Activated CD4-positive, alpha-beta T cell treated with anti-CD3 and anti-CD28 coated beads for 1 hour (primary cell): ENCODE data around the gene MYO5C.

Experiments used
- DNase-seq: peaks from one replicate; pipeline ENCODE4 v3.0.0-alpha.2; 2020

The MYO5C gene

GRCh38 chr15:52276256-52276770 is 19.3 kb downstream of the MYO5C start:
- no peak for DNase-seq

GRCh38 chr15:52263563-52264282 is 31.9 kb downstream of the MYO5C start:
- DNase-seq: no peak

- DNase-seq: no peak
These were observed 33.2 kb downstream of the MYO5C start for GRCh38 chr15:52262364-52262763.

GRCh38 chr15:52261498-52262242 is 33.9 kb downstream of the MYO5C start:
- DNase-seq: no peak

- DNase-seq: no peak
These were observed 34.6 kb downstream of the MYO5C start for GRCh38 chr15:52261026-52261425.

GRCh38 chr15:52259503-52259902 is 36.1 kb downstream of the MYO5C start:
- no peak for DNase-seq

- no peak for DNase-seq
These were observed 37.1 kb downstream of the MYO5C start for GRCh38 chr15:52258461-52258860.

GRCh38 chr15:52257734-52258062 is 37.9 kb downstream of the MYO5C start:
- DNase-seq: no peak

- no peak for DNase-seq
These were observed 38.5 kb downstream of the MYO5C start for GRCh38 chr15:52256930-52257733.

GRCh38 chr15:52256366-52256765 is 39.2 kb downstream of the MYO5C start:
- DNase-seq: peak; percentile 56

GRCh38 chr15:52255935-52256334 is 39.7 kb downstream of the MYO5C start:
- no peak for DNase-seq

- DNase-seq: no peak
These were observed 40.6 kb downstream of the MYO5C start for GRCh38 chr15:52255008-52255407.

- DNase-seq: no peak
These were observed 41.2 kb downstream of the MYO5C start for GRCh38 chr15:52254391-52254790.

- DNase-seq: no peak
These were observed 42.8 kb downstream of the MYO5C start for GRCh38 chr15:52252781-52253180.

- no peak for DNase-seq
These were observed 44.3 kb downstream of the MYO5C start for GRCh38 chr15:52251144-52251860.

GRCh38 chr15:52247461-52247860 is 48.1 kb downstream of the MYO5C start:
- DNase-seq: no peak

- DNase-seq: no peak
These were observed 48.7 kb downstream of the MYO5C start for GRCh38 chr15:52246686-52247431.

GRCh38 chr15:52243697-52244555 is 51.7 kb downstream of the MYO5C start:
- DNase-seq: no peak

- no peak for DNase-seq
These were observed 52.3 kb downstream of the MYO5C start for GRCh38 chr15:52243286-52243685.

GRCh38 chr15:52241489-52241888 is 54.1 kb downstream of the MYO5C start:
- DNase-seq: no peak

- no peak for DNase-seq
These were observed 55.4 kb downstream of the MYO5C start for GRCh38 chr15:52240166-52240565.
